C4-2B (cell line): ENCODE measurements around the gene CRISPLD2.

Source experiments
- CTCF ChIP-seq: fragments of 450-650 bp; conservative IDR thresholded peaks from 2 replicates; pipeline ENCODE4 v1.5.1; 2017; ENCODE audit warnings: mild to moderate bottlenecking
- ZFX ChIP-seq: fragments of 450-650 bp; IDR thresholded peaks from 2 replicates; pipeline ENCODE4 v1.6.1; 2017

DNA sequence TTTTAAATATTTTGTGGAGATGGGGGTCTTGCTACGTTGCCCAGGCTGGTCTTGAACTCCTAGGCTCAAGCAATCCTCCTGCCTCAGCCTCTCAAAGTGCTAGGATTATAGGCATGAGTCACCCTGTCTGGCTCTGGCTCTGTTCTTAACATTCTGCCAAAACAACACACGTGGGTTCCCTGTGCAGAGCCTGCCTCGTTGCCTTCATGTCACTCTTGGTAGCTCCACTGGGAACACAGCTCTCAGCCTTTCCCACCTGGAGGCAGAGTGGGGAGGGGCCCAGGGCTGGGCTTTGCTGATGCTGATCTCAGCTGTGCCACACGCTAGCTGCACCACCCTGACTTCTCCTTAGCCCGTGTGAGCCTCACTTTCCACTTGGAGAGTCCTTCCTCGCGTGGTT, 19.3 kb downstream of the CRISPLD2 start:
- TF ChIP-seq ZFX (no peak), CTCF (no peak)
